Measurements from ENCODE around the gene PADI1.

Gene PADI1

GRCh38 chr1:17189632-17189990 is 15.3 kb upstream of the PADI1 start:
- no peak overlapping the region for H3K4me3 ChIP-seq (ENCODE audit: low read length in 2 of 2)
- H3K9me3 ChIP-seq (ENCODE audit: control insufficient read depth in 2 of 2, low read length in 2 of 2), result no peaks in the 10 kb centered on the region
- no peaks in the 10 kb centered on the region for H3K36me3 ChIP-seq (ENCODE audit: control insufficient read depth in 2 of 2, insufficient read depth in 2 of 2, low read length in 2 of 2)
- H3K27me3 ChIP-seq (ENCODE audit: control insufficient read depth in 2 of 2, insufficient read depth in 2 of 2, low read length in 2 of 2), result peaks cover 0 to 4% of the 10 kb centered on the region in 2 donors
- H3K9ac ChIP-seq (ENCODE audit: low read depth in 1 of 2, low read length in 2 of 2), result no peak overlapping the region
- H3K27ac ChIP-seq (ENCODE audit: low read depth in 2 of 2, low read length in 2 of 2), result no peak overlapping the region
- no peaks in the 10 kb centered on the region for H3K4me1 ChIP-seq (ENCODE audit: control insufficient read depth in 2 of 2, insufficient read depth in 2 of 2, low read length in 2 of 2)

- Histone ChIP-seq H3K27ac (ENCODE audit: low read depth in 2 of 2, low read length in 2 of 2) (no peak overlapping the region), H3K36me3 (ENCODE audit: control insufficient read depth in 2 of 2, insufficient read depth in 2 of 2, low read length in 2 of 2) (no peaks in the 10 kb centered on the region), H3K9ac (ENCODE audit: low read depth in 1 of 2, low read length in 2 of 2) (no peak overlapping the region), H3K9me3 (ENCODE audit: control insufficient read depth in 2 of 2, low read length in 2 of 2) (no peaks in the 10 kb centered on the region), H3K4me3 (ENCODE audit: low read length in 2 of 2) (no peak overlapping the region), H3K4me1 (ENCODE audit: control insufficient read depth in 2 of 2, insufficient read depth in 2 of 2, low read length in 2 of 2) (no peaks in the 10 kb centered on the region), H3K27me3 (ENCODE audit: control insufficient read depth in 2 of 2, insufficient read depth in 2 of 2, low read length in 2 of 2) (peaks cover 0 to 4% of the 10 kb centered on the region in 2 donors)
Observed at GRCh38 chr1:17190010-17190995, 14.6 kb upstream of the PADI1 start.

GRCh38 chr1:17191990-17192242 is 13.0 kb upstream of the PADI1 start:
- peaks cover 0 to 4% of the 10 kb centered on the region in 2 donors for H3K27me3 ChIP-seq (ENCODE audit: control insufficient read depth in 2 of 2, insufficient read depth in 2 of 2, low read length in 2 of 2)
- H3K9ac ChIP-seq (ENCODE audit: low read depth in 1 of 2, low read length in 2 of 2), result no peak overlapping the region
- no peaks in the 10 kb centered on the region for H3K9me3 ChIP-seq (ENCODE audit: control insufficient read depth in 2 of 2, low read length in 2 of 2)
- H3K4me3 ChIP-seq (ENCODE audit: low read length in 2 of 2), result no peak overlapping the region
- H3K4me1 ChIP-seq (ENCODE audit: control insufficient read depth in 2 of 2, insufficient read depth in 2 of 2, low read length in 2 of 2), result no peaks in the 10 kb centered on the region
- H3K27ac ChIP-seq (ENCODE audit: low read depth in 2 of 2, low read length in 2 of 2), result no peak overlapping the region
- no peaks in the 10 kb centered on the region for H3K36me3 ChIP-seq (ENCODE audit: control insufficient read depth in 2 of 2, insufficient read depth in 2 of 2, low read length in 2 of 2)

GRCh38 chr1:17192394-17193221 is 12.3 kb upstream of the PADI1 start:
- H3K9ac ChIP-seq (ENCODE audit: low read depth in 1 of 2, low read length in 2 of 2), result no peak overlapping the region
- no peaks in the 10 kb centered on the region for H3K9me3 ChIP-seq (ENCODE audit: control insufficient read depth in 2 of 2, low read length in 2 of 2)
- no peaks in the 10 kb centered on the region for H3K36me3 ChIP-seq (ENCODE audit: control insufficient read depth in 2 of 2, insufficient read depth in 2 of 2, low read length in 2 of 2)
- no peak overlapping the region for H3K4me3 ChIP-seq (ENCODE audit: low read length in 2 of 2)
- no peaks in the 10 kb centered on the region for H3K4me1 ChIP-seq (ENCODE audit: control insufficient read depth in 2 of 2, insufficient read depth in 2 of 2, low read length in 2 of 2)
- no peak overlapping the region for H3K27ac ChIP-seq (ENCODE audit: low read depth in 2 of 2, low read length in 2 of 2)
- peaks cover 0 to 4% of the 10 kb centered on the region in 2 donors for H3K27me3 ChIP-seq (ENCODE audit: control insufficient read depth in 2 of 2, insufficient read depth in 2 of 2, low read length in 2 of 2)

GRCh38 chr1:17193222-17194132 is 11.5 kb upstream of the PADI1 start:
- Histone ChIP-seq H3K9ac (ENCODE audit: low read depth in 1 of 2, low read length in 2 of 2) (no peak overlapping the region), H3K27me3 (ENCODE audit: control insufficient read depth in 2 of 2, insufficient read depth in 2 of 2, low read length in 2 of 2) (peaks cover 0 to 4% of the 10 kb centered on the region in 2 donors), H3K4me3 (ENCODE audit: low read length in 2 of 2) (no peak overlapping the region), H3K9me3 (ENCODE audit: control insufficient read depth in 2 of 2, low read length in 2 of 2) (no peaks in the 10 kb centered on the region), H3K36me3 (ENCODE audit: control insufficient read depth in 2 of 2, insufficient read depth in 2 of 2, low read length in 2 of 2) (no peaks in the 10 kb centered on the region), H3K27ac (ENCODE audit: low read depth in 2 of 2, low read length in 2 of 2) (no peak overlapping the region), H3K4me1 (ENCODE audit: control insufficient read depth in 2 of 2, insufficient read depth in 2 of 2, low read length in 2 of 2) (no peaks in the 10 kb centered on the region)

- Histone ChIP-seq H3K27me3 (ENCODE audit: control insufficient read depth in 2 of 2, insufficient read depth in 2 of 2, low read length in 2 of 2) (peaks cover 0 to 4% of the 10 kb centered on the region in 2 donors), H3K4me1 (ENCODE audit: control insufficient read depth in 2 of 2, insufficient read depth in 2 of 2, low read length in 2 of 2) (no peaks in the 10 kb centered on the region), H3K9me3 (ENCODE audit: control insufficient read depth in 2 of 2, low read length in 2 of 2) (no peaks in the 10 kb centered on the region), H3K4me3 (ENCODE audit: low read length in 2 of 2) (no peak overlapping the region), H3K36me3 (ENCODE audit: control insufficient read depth in 2 of 2, insufficient read depth in 2 of 2, low read length in 2 of 2) (no peaks in the 10 kb centered on the region), H3K27ac (ENCODE audit: low read depth in 2 of 2, low read length in 2 of 2) (no peak overlapping the region), H3K9ac (ENCODE audit: low read depth in 1 of 2, low read length in 2 of 2) (no peak overlapping the region)
Observed at GRCh38 chr1:17194133-17194475, 10.8 kb upstream of the PADI1 start.

- Histone ChIP-seq H3K9ac (ENCODE audit: low read depth in 1 of 2, low read length in 2 of 2) (no peak overlapping the region), H3K27me3 (ENCODE audit: control insufficient read depth in 2 of 2, insufficient read depth in 2 of 2, low read length in 2 of 2) (peaks cover 0 to 4% of the 10 kb centered on the region in 2 donors), H3K4me1 (ENCODE audit: control insufficient read depth in 2 of 2, insufficient read depth in 2 of 2, low read length in 2 of 2) (no peaks in the 10 kb centered on the region), H3K27ac (ENCODE audit: low read depth in 2 of 2, low read length in 2 of 2) (no peak overlapping the region), H3K36me3 (ENCODE audit: control insufficient read depth in 2 of 2, insufficient read depth in 2 of 2, low read length in 2 of 2) (no peaks in the 10 kb centered on the region), H3K9me3 (ENCODE audit: control insufficient read depth in 2 of 2, low read length in 2 of 2) (no peaks in the 10 kb centered on the region), H3K4me3 (ENCODE audit: low read length in 2 of 2) (no peak overlapping the region)
Observed at GRCh38 chr1:17194615-17195528, 10.1 kb upstream of the PADI1 start.

GRCh38 chr1:17195731-17196130 is 9.2 kb upstream of the PADI1 start:
- no peak overlapping the region for H3K4me3 ChIP-seq (ENCODE audit: low read length in 2 of 2)

GRCh38 chr1:17196496-17197185 is 8.3 kb upstream of the PADI1 start:
- no peak overlapping the region for H3K27ac ChIP-seq (ENCODE audit: low read depth in 2 of 2, low read length in 2 of 2)
- H3K4me3 ChIP-seq (ENCODE audit: low read length in 2 of 2), result no peak overlapping the region
- no peaks in the 10 kb centered on the region for H3K4me1 ChIP-seq (ENCODE audit: control insufficient read depth in 2 of 2, insufficient read depth in 2 of 2, low read length in 2 of 2)
- peaks cover 0 to 4% of the 10 kb centered on the region in 2 donors for H3K27me3 ChIP-seq (ENCODE audit: control insufficient read depth in 2 of 2, insufficient read depth in 2 of 2, low read length in 2 of 2)
- H3K9me3 ChIP-seq (ENCODE audit: control insufficient read depth in 2 of 2, low read length in 2 of 2), result no peaks in the 10 kb centered on the region
- H3K36me3 ChIP-seq (ENCODE audit: control insufficient read depth in 2 of 2, insufficient read depth in 2 of 2, low read length in 2 of 2), result no peaks in the 10 kb centered on the region
- no peak overlapping the region for H3K9ac ChIP-seq (ENCODE audit: low read depth in 1 of 2, low read length in 2 of 2)

More at GRCh38 chr1:17195731-17196130, 9.2 kb upstream of the PADI1 start:
- Histone ChIP-seq H3K9ac (ENCODE audit: low read depth in 1 of 2, low read length in 2 of 2) (no peak overlapping the region), H3K27me3 (ENCODE audit: control insufficient read depth in 2 of 2, insufficient read depth in 2 of 2, low read length in 2 of 2) (peaks cover 0 to 4% of the 10 kb centered on the region in 2 donors), H3K4me1 (ENCODE audit: control insufficient read depth in 2 of 2, insufficient read depth in 2 of 2, low read length in 2 of 2) (no peaks in the 10 kb centered on the region), H3K36me3 (ENCODE audit: control insufficient read depth in 2 of 2, insufficient read depth in 2 of 2, low read length in 2 of 2) (no peaks in the 10 kb centered on the region), H3K27ac (ENCODE audit: low read depth in 2 of 2, low read length in 2 of 2) (no peak overlapping the region), H3K9me3 (ENCODE audit: control insufficient read depth in 2 of 2, low read length in 2 of 2) (no peaks in the 10 kb centered on the region)
